Measurements from ENCODE around the gene FAM222B.
A peak's percentile ranks its signal among the peaks of the same experiment; 100 is the strongest.
"Not testable (repeated sequence)": the region's sequence is repeated elsewhere in the genome, so short reads cannot be mapped to it uniquely, and the experiment has no call there.

Gene FAM222B

DNA sequence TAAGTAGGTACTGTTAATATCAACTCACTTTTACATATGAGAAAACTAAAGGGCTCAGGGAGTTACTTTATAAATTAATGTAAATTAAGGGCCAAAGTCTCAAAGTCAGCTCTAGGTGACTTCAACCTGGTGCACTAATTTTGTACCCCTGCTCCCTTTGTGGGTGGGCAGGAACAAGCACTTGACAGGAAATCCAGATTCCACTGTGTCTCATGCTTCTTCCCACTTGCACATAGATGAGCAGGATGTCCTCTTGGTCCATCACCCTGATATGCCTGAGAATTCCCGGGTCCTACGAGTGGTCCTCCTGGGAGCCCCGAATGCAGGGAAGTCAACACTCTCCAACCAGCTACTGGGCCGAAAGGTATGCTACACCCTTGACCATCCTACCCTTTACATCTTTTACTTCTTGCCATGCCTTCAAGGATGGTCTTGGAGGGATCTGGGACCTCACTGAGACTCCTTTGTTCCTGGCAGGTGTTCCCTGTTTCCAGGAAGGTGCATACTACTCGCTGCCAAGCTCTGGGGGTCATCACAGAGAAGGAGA, 13.5 kb upstream of the FAM222B start:
- H3K27me3 ChIP-seq (ENCODE audit: insufficient read depth, low read length) = no peaks in the 10 kb centered on the region
- 94% methylated on average over 5 of the region's 5 CpGs for WGBS
- H3K4me1 ChIP-seq (ENCODE audit: insufficient read depth, low read length) = no peaks in the 10 kb centered on the region
- H3K9ac ChIP-seq (ENCODE audit: low read depth, low read length) = no peak overlapping the region
- no peaks in the 10 kb centered on the region for H3K9me3 ChIP-seq (ENCODE audit: insufficient read depth, low read depth, low read length)
- H3K36me3 ChIP-seq (ENCODE audit: insufficient read depth, low read length) = peaks cover 33% of the 10 kb centered on the region
- peak overlapping the region; percentile 74 for H3K4me3 ChIP-seq (ENCODE audit: low read length)
- H3K27ac ChIP-seq (ENCODE audit: low read depth, low read length) = no peak overlapping the region

DNA sequence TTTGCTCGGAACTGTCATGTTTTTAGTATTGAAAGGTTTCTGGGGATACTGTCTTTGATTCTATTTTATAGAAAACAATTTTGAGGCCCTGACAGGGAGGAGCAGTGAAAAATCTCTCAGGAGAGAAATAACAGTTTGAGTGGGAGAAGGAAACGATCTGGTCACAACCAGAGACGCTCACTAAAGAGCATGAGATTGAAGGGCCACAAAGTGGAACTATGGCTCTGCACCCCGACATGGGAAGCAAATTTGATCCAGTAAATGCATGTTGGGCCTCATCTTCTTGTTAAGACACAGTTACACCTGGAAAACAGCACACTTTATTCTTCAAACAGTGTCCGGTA, 12.7 kb upstream of the FAM222B start:
- WGBS = 19% methylated on average over 5 of the region's 5 CpGs
- Histone ChIP-seq H3K9me3 (ENCODE audit: insufficient read depth, low read depth, low read length) (no peaks in the 10 kb centered on the region), H3K4me1 (ENCODE audit: insufficient read depth, low read length) (no peaks in the 10 kb centered on the region), H3K36me3 (ENCODE audit: insufficient read depth, low read length) (peaks cover 28% of the 10 kb centered on the region), H3K27ac (ENCODE audit: low read depth, low read length) (peak overlapping the region; percentile 63; the same call in 1 of the 2 replicates), H3K9ac (ENCODE audit: low read depth, low read length) (peak overlapping the region; percentile 79), H3K27me3 (ENCODE audit: insufficient read depth, low read length) (no peaks in the 10 kb centered on the region), H3K4me3 (ENCODE audit: low read length) (peak overlapping the region; percentile 74)

DNA sequence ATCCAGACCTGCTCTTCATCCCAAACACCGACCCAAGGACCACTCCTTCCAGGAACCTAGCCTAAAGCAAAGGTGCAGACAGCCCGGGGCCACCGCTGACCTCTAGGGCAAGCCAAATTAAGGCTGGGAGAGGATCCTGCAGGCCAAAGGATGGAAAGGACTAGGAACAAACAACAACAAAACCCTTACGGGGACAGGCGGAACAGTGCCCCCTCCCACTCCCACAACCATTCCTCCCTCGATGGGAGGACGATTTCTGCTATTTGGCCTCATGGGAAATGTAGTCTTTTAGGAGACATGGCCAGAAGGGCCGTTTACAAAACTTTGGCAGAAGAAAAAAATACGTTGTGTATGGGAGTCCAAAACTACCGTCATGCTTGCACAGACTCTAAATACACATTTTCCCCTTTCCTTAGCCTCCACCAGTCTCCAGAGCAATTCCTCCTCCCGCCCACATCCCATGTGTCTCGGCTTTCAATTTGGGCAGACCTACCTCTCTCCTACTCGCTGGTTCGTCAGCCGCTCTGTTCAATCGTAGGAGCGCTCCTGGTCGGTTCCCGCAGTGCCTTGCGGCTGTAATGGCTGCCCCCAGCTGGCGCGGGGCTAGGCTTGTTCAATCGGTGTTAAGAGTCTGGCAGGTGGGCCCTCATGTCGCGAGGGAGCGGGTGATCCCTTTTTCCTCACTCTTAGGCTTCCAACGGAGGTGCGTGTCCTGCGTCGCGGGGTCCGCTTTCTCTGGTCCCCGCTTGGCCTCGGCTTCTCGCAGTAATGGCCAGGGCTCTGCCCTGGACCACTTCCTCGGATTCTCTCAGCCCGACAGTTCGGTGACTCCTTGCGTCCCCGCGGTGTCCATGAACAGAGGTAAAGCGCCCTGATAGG, 12.1 kb upstream of the FAM222B start, which contains the start of gene ERAL1:
ERAL1 (plus strand) TSS at position 560 of the 879 bp plus-strand sequence; CDS start at position 579, 19 bp downstream.
- H3K9me3 ChIP-seq (ENCODE audit: insufficient read depth, low read depth, low read length) = no peaks in the 10 kb centered on the region
- no peaks in the 10 kb centered on the region for H3K27me3 ChIP-seq (ENCODE audit: insufficient read depth, low read length)
- no peaks in the 10 kb centered on the region for H3K4me1 ChIP-seq (ENCODE audit: insufficient read depth, low read length)
- H3K4me3 ChIP-seq (ENCODE audit: low read length) = peak within 1 kb of the TSS; percentile 74
- peak within 1 kb of the TSS; percentile 79 for H3K9ac ChIP-seq (ENCODE audit: low read depth, low read length)
- H3K36me3 ChIP-seq (ENCODE audit: insufficient read depth, low read length) = peaks cover 26% of the 10 kb centered on the region
- 1% methylated on average over 42 of the region's 42 CpGs for WGBS
- peak within 1 kb of the TSS; percentile 63; the same call in 1 of the 2 replicates for H3K27ac ChIP-seq (ENCODE audit: low read depth, low read length)

DNA sequence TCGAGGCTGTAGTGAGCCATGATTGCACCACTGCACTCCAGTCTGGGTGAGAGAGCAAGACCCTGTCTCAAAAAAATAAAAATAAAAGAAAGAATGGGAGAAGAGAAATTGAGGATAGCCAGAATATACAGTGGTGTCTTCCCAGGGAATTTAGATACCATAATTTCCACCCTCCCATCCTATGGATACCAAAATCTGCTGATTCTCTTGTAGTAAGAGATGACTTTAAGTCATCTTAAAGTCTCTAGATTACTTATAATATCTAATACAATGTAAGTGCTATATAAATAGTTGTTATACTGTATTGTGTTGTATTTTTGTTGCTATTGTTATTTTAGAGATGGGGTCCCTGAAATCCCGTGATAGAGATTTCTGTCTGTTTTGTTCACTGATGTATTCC, 10.7 kb upstream of the FAM222B start:
- Histone ChIP-seq H3K9ac (ENCODE audit: low read depth, low read length) (no peak overlapping the region), H3K9me3 (ENCODE audit: insufficient read depth, low read depth, low read length) (no peaks in the 10 kb centered on the region), H3K27ac (ENCODE audit: low read depth, low read length) (no peak overlapping the region), H3K4me3 (ENCODE audit: low read length) (no peak overlapping the region), H3K4me1 (ENCODE audit: insufficient read depth, low read length) (no peaks in the 10 kb centered on the region), H3K27me3 (ENCODE audit: insufficient read depth, low read length) (no peaks in the 10 kb centered on the region), H3K36me3 (ENCODE audit: insufficient read depth, low read length) (peaks cover 15% of the 10 kb centered on the region)
- WGBS = 98% methylated on average over 2 of the region's 2 CpGs

DNA sequence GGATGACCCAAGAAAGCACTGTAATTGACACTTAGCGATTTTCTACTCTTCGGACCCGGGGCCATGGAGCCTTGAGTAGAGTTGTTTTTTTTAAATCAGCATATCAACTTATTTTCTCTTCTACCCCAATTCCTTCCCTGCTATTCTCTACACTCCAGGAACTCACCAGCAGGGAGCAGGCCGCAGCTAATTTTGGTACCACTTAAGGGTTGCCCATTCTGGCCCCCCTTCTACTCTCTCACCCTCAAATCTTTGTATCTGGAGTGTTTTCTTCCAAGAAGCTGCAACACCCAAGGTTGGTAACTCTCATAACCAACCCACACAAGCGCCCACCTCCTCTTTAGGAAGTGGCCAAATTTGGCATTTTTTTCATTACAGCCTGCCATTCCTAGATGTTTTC, 6.7 kb upstream of the FAM222B start:
- Histone ChIP-seq H3K9me3 (ENCODE audit: insufficient read depth, low read depth, low read length) (no peaks in the 10 kb centered on the region), H3K36me3 (ENCODE audit: insufficient read depth, low read length) (no peaks in the 10 kb centered on the region), H3K4me3 (ENCODE audit: low read length) (no peak overlapping the region), H3K4me1 (ENCODE audit: insufficient read depth, low read length) (no peaks in the 10 kb centered on the region), H3K27ac (ENCODE audit: low read depth, low read length) (no peak overlapping the region), H3K9ac (ENCODE audit: low read depth, low read length) (no peak overlapping the region), H3K27me3 (ENCODE audit: insufficient read depth, low read length) (no peaks in the 10 kb centered on the region)
- WGBS = 97% methylated on average over 4 of the region's 5 CpGs

DNA sequence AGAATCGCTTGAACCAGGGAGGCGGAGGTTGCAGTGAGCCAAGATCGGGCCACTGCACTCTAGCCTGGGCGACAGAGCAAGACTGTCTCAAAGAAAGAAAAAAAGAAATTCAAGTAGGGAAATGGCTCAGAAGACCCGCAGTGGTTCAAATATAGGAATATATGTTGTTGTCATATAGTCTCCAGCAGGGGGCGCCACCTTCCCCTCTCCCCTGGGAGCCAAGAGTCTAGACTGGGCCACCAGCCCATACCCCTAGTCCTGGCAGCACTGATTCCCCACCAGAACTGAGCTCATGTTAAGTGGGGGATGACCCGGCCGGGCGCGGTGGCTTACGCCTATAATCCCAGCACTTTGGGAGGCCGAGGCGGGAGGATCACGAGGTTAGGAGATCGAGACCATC, 6.1 kb upstream of the FAM222B start:
- H3K4me1 ChIP-seq (ENCODE audit: insufficient read depth, low read length); H3K36me3 ChIP-seq (ENCODE audit: insufficient read depth, low read length); H3K27ac ChIP-seq (ENCODE audit: low read depth, low read length); H3K9ac ChIP-seq (ENCODE audit: low read depth, low read length); H3K4me3 ChIP-seq (ENCODE audit: low read length); H3K9me3 ChIP-seq (ENCODE audit: insufficient read depth, low read depth, low read length); H3K27me3 ChIP-seq (ENCODE audit: insufficient read depth, low read length): not testable (repeated sequence)
- 88% methylated on average over 15 of the region's 15 CpGs for WGBS

DNA sequence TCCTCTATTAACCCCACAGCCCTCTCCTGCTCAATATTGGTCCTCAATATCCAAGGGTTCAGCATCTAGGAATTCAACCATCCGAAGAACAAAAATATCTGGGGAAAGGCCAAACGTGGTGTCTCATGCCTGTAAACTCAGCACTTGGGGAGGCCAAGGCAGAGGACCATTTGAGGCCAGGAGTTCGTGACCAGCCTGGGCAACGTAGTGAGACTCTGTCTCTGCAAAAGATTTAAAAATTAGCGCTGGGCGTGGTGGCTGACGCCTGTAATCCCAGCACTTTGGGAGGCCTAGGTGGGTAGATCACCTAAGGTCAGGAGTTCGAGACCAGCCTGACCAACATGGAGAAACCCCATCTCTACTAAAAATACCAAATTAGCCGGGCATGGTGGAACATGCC, 4.1 kb upstream of the FAM222B start:
- not testable (repeated sequence) for H3K4me3 ChIP-seq (ENCODE audit: low read length); H3K27ac ChIP-seq (ENCODE audit: low read depth, low read length); H3K27me3 ChIP-seq (ENCODE audit: insufficient read depth, low read length); H3K9me3 ChIP-seq (ENCODE audit: insufficient read depth, low read depth, low read length); H3K36me3 ChIP-seq (ENCODE audit: insufficient read depth, low read length); H3K4me1 ChIP-seq (ENCODE audit: insufficient read depth, low read length); H3K9ac ChIP-seq (ENCODE audit: low read depth, low read length)
- WGBS = 95% methylated on average over 9 of the region's 9 CpGs

DNA sequence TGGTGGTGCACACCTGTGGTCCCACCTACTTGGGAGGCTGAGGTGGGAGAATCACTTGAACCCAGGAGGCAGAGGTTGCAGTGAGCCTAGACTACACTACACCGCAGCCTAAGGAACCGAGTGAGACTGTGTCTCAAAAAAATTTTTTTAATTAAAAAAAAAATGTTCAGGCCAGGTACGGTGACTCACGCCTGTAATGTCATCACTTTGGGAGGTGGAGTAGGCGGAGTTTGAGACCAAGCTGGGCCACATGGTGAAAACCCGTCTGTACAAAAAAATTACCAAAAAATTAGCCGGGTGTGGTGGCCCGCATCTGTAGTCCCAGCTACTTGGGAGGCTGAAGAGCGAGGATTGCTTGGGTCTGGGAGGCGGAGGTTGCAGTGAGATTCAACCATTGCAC, 3.6 kb upstream of the FAM222B start:
- H3K36me3 ChIP-seq (ENCODE audit: insufficient read depth, low read length) = no peaks in the 10 kb centered on the region
- H3K27me3 ChIP-seq (ENCODE audit: insufficient read depth, low read length) = no peaks in the 10 kb centered on the region
- 97% methylated on average over 10 of the region's 10 CpGs for WGBS
- no peaks in the 10 kb centered on the region for H3K4me1 ChIP-seq (ENCODE audit: insufficient read depth, low read length)
- no peak overlapping the region for H3K9ac ChIP-seq (ENCODE audit: low read depth, low read length)
- no peak overlapping the region for H3K4me3 ChIP-seq (ENCODE audit: low read length)
- H3K27ac ChIP-seq (ENCODE audit: low read depth, low read length) = no peak overlapping the region
- H3K9me3 ChIP-seq (ENCODE audit: insufficient read depth, low read depth, low read length) = no peaks in the 10 kb centered on the region

DNA sequence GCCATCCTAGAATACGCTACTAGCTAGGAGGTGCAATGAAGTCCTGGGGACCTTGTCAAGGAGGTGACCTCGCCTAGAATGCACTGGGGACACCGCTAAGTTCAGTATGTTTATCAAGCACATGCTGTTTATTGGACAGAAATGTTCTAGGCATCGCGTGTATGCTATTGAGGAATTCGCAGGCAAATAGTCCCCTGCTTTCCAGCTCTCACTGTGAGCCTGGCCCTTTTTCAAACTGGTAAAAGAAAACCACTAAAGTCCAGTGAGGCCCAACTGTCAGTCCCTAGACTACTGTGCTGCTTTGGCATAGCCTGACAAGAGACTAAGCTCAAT, 1.2 kb upstream of the FAM222B start:
- H3K27ac ChIP-seq (ENCODE audit: low read depth, low read length) = no peak overlapping the region
- WGBS = 93% methylated on average over 6 of the region's 6 CpGs
- H3K36me3 ChIP-seq (ENCODE audit: insufficient read depth, low read length) = no peaks in the 10 kb centered on the region

DNA sequence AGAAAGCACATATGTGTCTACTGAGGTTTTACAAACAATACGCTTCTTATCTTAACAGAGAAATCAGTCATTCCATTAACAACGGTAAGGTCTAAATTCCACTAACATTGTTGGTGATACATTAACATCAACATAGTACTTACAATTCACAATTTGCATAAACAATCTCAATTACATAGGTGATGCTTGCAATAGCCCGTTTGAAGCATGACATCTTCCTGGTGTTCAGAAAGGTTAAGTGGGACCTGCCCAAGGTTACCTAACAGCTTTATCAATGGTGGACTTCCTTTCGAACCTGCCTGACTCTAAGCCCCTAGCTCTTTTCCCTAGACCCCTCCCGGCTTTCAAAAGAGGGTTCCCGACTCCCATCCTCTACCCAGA, 699 bp downstream of the FAM222B start:
- 16% methylated on average over 6 of the region's 6 CpGs for WGBS
- H3K9me3 ChIP-seq (ENCODE audit: insufficient read depth, low read depth, low read length) = no peaks in the 10 kb centered on the region

More for the DNA sequence above, 1.2 kb upstream of the FAM222B start:
- Histone ChIP-seq H3K4me3 (ENCODE audit: low read length) (no peak overlapping the region), H3K9ac (ENCODE audit: low read depth, low read length) (no peak overlapping the region), H3K9me3 (ENCODE audit: insufficient read depth, low read depth, low read length) (no peaks in the 10 kb centered on the region), H3K4me1 (ENCODE audit: insufficient read depth, low read length) (no peaks in the 10 kb centered on the region), H3K27me3 (ENCODE audit: insufficient read depth, low read length) (no peaks in the 10 kb centered on the region)

DNA sequence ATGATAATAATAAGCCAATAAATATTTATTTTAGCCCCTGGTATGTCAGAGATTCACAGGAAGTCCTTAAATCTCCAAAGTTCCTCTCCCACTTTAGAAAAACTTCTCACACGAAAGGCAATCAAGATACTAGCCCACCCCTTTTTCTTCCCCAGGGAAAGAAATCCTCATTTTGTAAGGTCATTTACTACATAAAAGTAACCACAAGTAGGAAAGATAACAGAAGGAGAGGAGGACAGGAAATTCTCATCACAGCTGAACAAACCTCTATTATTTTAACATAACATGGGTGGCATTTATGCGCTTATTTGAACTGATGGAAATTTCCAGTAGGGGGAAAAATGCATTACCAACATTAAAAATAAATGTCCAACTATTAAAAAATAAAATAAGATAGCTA, 3.4 kb downstream of the FAM222B start:
- no peaks in the 10 kb centered on the region for H3K27me3 ChIP-seq (ENCODE audit: insufficient read depth, low read length)
- H3K9me3 ChIP-seq (ENCODE audit: insufficient read depth, low read depth, low read length) = no peaks in the 10 kb centered on the region
- no peaks in the 10 kb centered on the region for H3K36me3 ChIP-seq (ENCODE audit: insufficient read depth, low read length)
- H3K4me1 ChIP-seq (ENCODE audit: insufficient read depth, low read length) = no peaks in the 10 kb centered on the region
- H3K27ac ChIP-seq (ENCODE audit: low read depth, low read length) = no peak overlapping the region
- H3K9ac ChIP-seq (ENCODE audit: low read depth, low read length) = no peak overlapping the region
- 100% methylated on average over 1 of the region's 2 CpGs for WGBS
- no peak overlapping the region for H3K4me3 ChIP-seq (ENCODE audit: low read length)

More for the DNA sequence above, 699 bp downstream of the FAM222B start:
- Histone ChIP-seq H3K36me3 (ENCODE audit: insufficient read depth, low read length) (no peaks in the 10 kb centered on the region), H3K27me3 (ENCODE audit: insufficient read depth, low read length) (no peaks in the 10 kb centered on the region), H3K27ac (ENCODE audit: low read depth, low read length) (peak overlapping the region; percentile 45), H3K4me3 (ENCODE audit: low read length) (peak overlapping the region; percentile 91), H3K9ac (ENCODE audit: low read depth, low read length) (peak overlapping the region; percentile 83), H3K4me1 (ENCODE audit: insufficient read depth, low read length) (no peaks in the 10 kb centered on the region)

Measured in HUES64 (cell line).